Neural cell (in vitro differentiated cells): ENCODE measurements around the gene TMEM87A. TPM values are rescaled to one million over a fixed set of nuclear protein-coding genes. Genes with fewer than 3 reads are reported as not detected.

ENCODE experiments used
- H2AFZ ChIP-seq: fragments of 200-600, 300-800 bp; sonication (generic), shearing (Covaris generic); 2 replicates; pipeline ENCODE4 v1.6.0; 2014; ENCODE audit warnings: low read depth, mild to moderate bottlenecking, antibody characterized with exemption, low read length, moderate library complexity
- H3F3A ChIP-seq: fragments of 200-600 bp; shearing (Covaris generic); 2 replicates; pipeline ENCODE4 v1.6.1; 2016; ENCODE audit warnings: mild to moderate bottlenecking, moderate library complexity, mixed read lengths, antibody characterized with exemption, low read length; ENCODE audit not compliant: insufficient read depth, poor library complexity, severe bottlenecking
- H3K27ac ChIP-seq: fragments of 200-600, 300-800 bp; sonication (generic), shearing (Covaris generic); 2 replicates; pipeline ENCODE4 v1.5.1; 2014; ENCODE audit warnings: mild to moderate bottlenecking, low read length, moderate library complexity
- H3K27me3 ChIP-seq: fragments of 300-800, 200-600 bp; sonication (generic), shearing (Covaris generic); 2 replicates; pipeline ENCODE4 v1.6.0; 2014; ENCODE audit warnings: mild to moderate bottlenecking, low read depth, low read length, moderate library complexity; ENCODE audit not compliant: insufficient read depth
- H3K36me3 ChIP-seq: fragments of 300-800, 200-600 bp; sonication (generic), shearing (Covaris generic); 2 replicates; pipeline ENCODE4 v1.5.1; 2014; ENCODE audit warnings: mild to moderate bottlenecking, antibody characterized with exemption, low read length, moderate library complexity; ENCODE audit not compliant: insufficient read depth
- H3K4me2 ChIP-seq: fragments of 300-800, 200-600 bp; sonication (generic), shearing (Covaris generic); 2 replicates; pipeline ENCODE4 v1.6.0; 2014; ENCODE audit warnings: mild to moderate bottlenecking, low read length
- H3K4me3 ChIP-seq: fragments of 300-800, 200-600 bp; sonication (generic), shearing (Covaris generic); 2 replicates; pipeline ENCODE4 v1.5.1; 2014; ENCODE audit warnings: mild to moderate bottlenecking, low read length, moderate library complexity
- H3K79me2 ChIP-seq: fragments of 200-600 bp; shearing (Covaris generic); replicated peaks from 2 replicates; pipeline ENCODE4 v1.6.0; 2014; ENCODE audit warnings: mild to moderate bottlenecking, low read length, moderate library complexity; ENCODE audit not compliant: insufficient read depth
- H3K9ac ChIP-seq: fragments of 300-800, 200-600 bp; sonication (generic), shearing (Covaris generic); 2 replicates; pipeline ENCODE4 v1.6.1; 2016; ENCODE audit warnings: mild to moderate bottlenecking, low read length, mixed read lengths
- H3K9me2 ChIP-seq: fragments of 200-600 bp; shearing (Covaris generic); 2 replicates; pipeline ENCODE4 v1.6.1; 2016; ENCODE audit warnings: mild to moderate bottlenecking, low read length, mixed read lengths; ENCODE audit not compliant: insufficient read depth
- H3K9me3 ChIP-seq: fragments of 200-600, 300-800 bp; sonication (generic), shearing (Covaris generic); 2 replicates; pipeline ENCODE4 v1.6.1; 2016; ENCODE audit warnings: mild to moderate bottlenecking, mixed run types, low read length, moderate library complexity, mixed read lengths
- H4K20me1 ChIP-seq: fragments of 200-600 bp; shearing (Covaris generic); 2 replicates; pipeline ENCODE4 v1.6.1; 2016; ENCODE audit warnings: mild to moderate bottlenecking, mixed run types; ENCODE audit not compliant: insufficient read depth
- EP300 ChIP-seq: fragments of 450-650 bp; conservative IDR thresholded peaks from 2 replicates; pipeline ENCODE4 v1.6.1; 2014; ENCODE audit warnings: antibody characterized with exemption, mild to moderate bottlenecking, moderate library complexity; ENCODE audit not compliant: poor library complexity, severe bottlenecking
- EZH2 ChIP-seq: fragments of 200-600, 300-800 bp; shearing (Covaris generic), sonication (generic); IDR thresholded peaks from 2 replicates; pipeline ENCODE4 v1.6.1; 2014; ENCODE audit warnings: antibody characterized with exemption, low read length, borderline replicate concordance, mild to moderate bottlenecking; ENCODE audit not compliant: insufficient read depth, poor library complexity, severe bottlenecking
- MXI1 ChIP-seq: fragments of 450-650 bp; conservative IDR thresholded peaks from 2 replicates; pipeline ENCODE4 v1.6.1; 2014; ENCODE audit warnings: antibody characterized with exemption, mild to moderate bottlenecking; ENCODE audit not compliant: poor library complexity, severe bottlenecking
- POLR2AphosphoS5 ChIP-seq: IDR thresholded peaks from 2 replicates; pipeline ENCODE4 v1.6.1; 2012
- RAD21 ChIP-seq: fragments of 450-650 bp; conservative IDR thresholded peaks from 2 replicates; pipeline ENCODE4 v1.6.1; 2014; ENCODE audit warnings: antibody characterized with exemption, mild to moderate bottlenecking, moderate library complexity
- SMC3 ChIP-seq: fragments of 450-650 bp; conservative IDR thresholded peaks from 2 replicates; pipeline ENCODE4 v1.6.1; 2014; ENCODE audit warnings: antibody characterized with exemption, mild to moderate bottlenecking, moderate library complexity; ENCODE audit not compliant: poor library complexity
- TAF1 ChIP-seq: IDR thresholded peaks from 2 replicates; pipeline ENCODE4 v1.6.1; 2012; ENCODE audit warnings: low read depth
- polyA plus RNA-seq: library from polyadenylated mRNA; depleted of rRNA; stranded (reverse); fragments of >200 nt; gene quantifications from 2 replicates; pipeline ENCODE4 v1.2.3, GENCODE V29; 2014
- TF ChIP-seq, protein P1 (sequence below): fragments of 450-650 bp; IDR thresholded peaks from 2 replicates; pipeline ENCODE4 v1.5.1; 2014; ENCODE audit warnings: antibody characterized with exemption, mild to moderate bottlenecking, moderate library complexity; ENCODE audit not compliant: poor library complexity, severe bottlenecking
- TF ChIP-seq, protein P2 (sequence below): IDR thresholded peaks from 2 replicates; pipeline ENCODE4 v1.6.1; 2012; ENCODE audit warnings: borderline replicate concordance

The TMEM87A gene
- polyA plus RNA-seq, 1 donor from 2014 or later = 50.4 TPM

DNA sequence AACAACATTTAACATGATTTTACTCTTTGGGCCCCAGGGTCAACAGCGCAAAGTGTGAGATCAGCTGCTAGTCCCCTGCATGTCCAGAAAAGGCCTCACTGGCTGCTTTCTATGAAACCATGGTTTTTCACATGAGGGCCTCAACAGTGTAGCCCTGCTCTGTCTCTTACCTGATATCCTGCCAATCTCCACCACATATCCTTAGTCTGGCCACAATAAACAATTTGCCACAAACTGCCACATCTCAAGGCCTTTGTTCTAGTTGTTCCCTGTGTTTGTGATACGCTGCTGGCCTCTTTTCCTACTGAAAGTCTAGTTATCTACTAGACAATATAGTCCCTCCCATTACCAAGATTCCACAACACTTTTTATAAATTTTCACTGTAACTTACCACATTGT is 82.9 kb downstream of the TMEM87A start:
- no peaks in the 10 kb centered on the region for H3K9me3 ChIP-seq
- peaks cover 2% of the 10 kb centered on the region for H3K79me2 ChIP-seq
- H3K4me3 ChIP-seq = no peak overlapping the region
- H3F3A ChIP-seq = no peaks in the 10 kb centered on the region
- H3K9me2 ChIP-seq = no peaks in the 10 kb centered on the region
- no peak overlapping the region for H3K9ac ChIP-seq
- no peak overlapping the region for H3K4me2 ChIP-seq
- H3K27me3 ChIP-seq = no peaks in the 10 kb centered on the region
- no peak overlapping the region for H2AFZ ChIP-seq
- no peaks in the 10 kb centered on the region for H4K20me1 ChIP-seq
- no peak overlapping the region for H3K27ac ChIP-seq
- H3K36me3 ChIP-seq = peaks cover 11% of the 10 kb centered on the region
- TF ChIP-seq, protein P1, sequence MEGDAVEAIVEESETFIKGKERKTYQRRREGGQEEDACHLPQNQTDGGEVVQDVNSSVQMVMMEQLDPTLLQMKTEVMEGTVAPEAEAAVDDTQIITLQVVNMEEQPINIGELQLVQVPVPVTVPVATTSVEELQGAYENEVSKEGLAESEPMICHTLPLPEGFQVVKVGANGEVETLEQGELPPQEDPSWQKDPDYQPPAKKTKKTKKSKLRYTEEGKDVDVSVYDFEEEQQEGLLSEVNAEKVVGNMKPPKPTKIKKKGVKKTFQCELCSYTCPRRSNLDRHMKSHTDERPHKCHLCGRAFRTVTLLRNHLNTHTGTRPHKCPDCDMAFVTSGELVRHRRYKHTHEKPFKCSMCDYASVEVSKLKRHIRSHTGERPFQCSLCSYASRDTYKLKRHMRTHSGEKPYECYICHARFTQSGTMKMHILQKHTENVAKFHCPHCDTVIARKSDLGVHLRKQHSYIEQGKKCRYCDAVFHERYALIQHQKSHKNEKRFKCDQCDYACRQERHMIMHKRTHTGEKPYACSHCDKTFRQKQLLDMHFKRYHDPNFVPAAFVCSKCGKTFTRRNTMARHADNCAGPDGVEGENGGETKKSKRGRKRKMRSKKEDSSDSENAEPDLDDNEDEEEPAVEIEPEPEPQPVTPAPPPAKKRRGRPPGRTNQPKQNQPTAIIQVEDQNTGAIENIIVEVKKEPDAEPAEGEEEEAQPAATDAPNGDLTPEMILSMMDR = no peak

DNA sequence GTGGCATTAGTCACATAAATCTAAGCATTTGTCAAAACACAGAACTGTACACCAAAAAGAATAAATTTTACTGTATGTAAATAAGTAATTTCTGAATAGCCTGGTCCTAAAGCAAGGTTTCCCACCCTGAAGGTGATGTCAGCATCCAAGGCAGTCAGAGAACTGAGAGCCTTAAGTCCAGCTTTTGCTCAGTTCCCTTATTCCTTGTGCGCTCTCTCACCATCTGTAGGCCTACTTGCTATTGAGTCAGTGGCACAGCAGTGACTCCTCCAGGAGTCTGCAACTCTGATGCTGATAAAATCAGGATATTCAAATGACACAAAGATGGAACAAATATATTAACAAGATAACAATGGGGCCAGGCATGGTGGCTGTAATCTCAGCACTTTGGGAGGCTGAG is 87.4 kb downstream of the TMEM87A start:
- Histone ChIP-seq H3K27ac (no peak overlapping the region), H3K27me3 (no peaks in the 10 kb centered on the region), H3K4me2 (no peak overlapping the region), H3K9ac (no peak overlapping the region), H4K20me1 (no peaks in the 10 kb centered on the region), H3K9me2 (no peaks in the 10 kb centered on the region), H3K36me3 (peaks cover 19% of the 10 kb centered on the region), H3K79me2 (no peaks in the 10 kb centered on the region), H2AFZ (no peak overlapping the region), H3K9me3 (no peaks in the 10 kb centered on the region), H3K4me3 (no peak overlapping the region), H3F3A (no peaks in the 10 kb centered on the region)
- TF ChIP-seq TAF1 (no peak), POLR2AphosphoS5 (no peak), MXI1 (no peak), EZH2 (no peak), SMC3 (no peak), EP300 (no peak), RAD21 (no peak)
- TF ChIP-seq, protein P1 = no peak
- TF ChIP-seq, protein P2, sequence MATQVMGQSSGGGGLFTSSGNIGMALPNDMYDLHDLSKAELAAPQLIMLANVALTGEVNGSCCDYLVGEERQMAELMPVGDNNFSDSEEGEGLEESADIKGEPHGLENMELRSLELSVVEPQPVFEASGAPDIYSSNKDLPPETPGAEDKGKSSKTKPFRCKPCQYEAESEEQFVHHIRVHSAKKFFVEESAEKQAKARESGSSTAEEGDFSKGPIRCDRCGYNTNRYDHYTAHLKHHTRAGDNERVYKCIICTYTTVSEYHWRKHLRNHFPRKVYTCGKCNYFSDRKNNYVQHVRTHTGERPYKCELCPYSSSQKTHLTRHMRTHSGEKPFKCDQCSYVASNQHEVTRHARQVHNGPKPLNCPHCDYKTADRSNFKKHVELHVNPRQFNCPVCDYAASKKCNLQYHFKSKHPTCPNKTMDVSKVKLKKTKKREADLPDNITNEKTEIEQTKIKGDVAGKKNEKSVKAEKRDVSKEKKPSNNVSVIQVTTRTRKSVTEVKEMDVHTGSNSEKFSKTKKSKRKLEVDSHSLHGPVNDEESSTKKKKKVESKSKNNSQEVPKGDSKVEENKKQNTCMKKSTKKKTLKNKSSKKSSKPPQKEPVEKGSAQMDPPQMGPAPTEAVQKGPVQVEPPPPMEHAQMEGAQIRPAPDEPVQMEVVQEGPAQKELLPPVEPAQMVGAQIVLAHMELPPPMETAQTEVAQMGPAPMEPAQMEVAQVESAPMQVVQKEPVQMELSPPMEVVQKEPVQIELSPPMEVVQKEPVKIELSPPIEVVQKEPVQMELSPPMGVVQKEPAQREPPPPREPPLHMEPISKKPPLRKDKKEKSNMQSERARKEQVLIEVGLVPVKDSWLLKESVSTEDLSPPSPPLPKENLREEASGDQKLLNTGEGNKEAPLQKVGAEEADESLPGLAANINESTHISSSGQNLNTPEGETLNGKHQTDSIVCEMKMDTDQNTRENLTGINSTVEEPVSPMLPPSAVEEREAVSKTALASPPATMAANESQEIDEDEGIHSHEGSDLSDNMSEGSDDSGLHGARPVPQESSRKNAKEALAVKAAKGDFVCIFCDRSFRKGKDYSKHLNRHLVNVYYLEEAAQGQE = no peak
